H9 (cell line): ENCODE results near the gene PLPPR5. TPM values are rescaled to one million over a fixed set of nuclear protein-coding genes. Genes with fewer than 3 reads are reported as not detected.

Experiments
- DNase-seq: peaks from one replicate; pipeline ENCODE4 v3.0.0-alpha.2; 2017
- H2AFZ ChIP-seq: one replicate; pipeline ENCODE4 v1.6.1; 2013; ENCODE audit warnings: mild to moderate bottlenecking, low read length, control low read depth, moderate library complexity
- H2AK5ac ChIP-seq: 2 replicates; pipeline ENCODE4 v1.6.1; 2013; ENCODE audit warnings: low read length, control low read depth, mixed read lengths; ENCODE audit not compliant: insufficient read length
- H2BK120ac ChIP-seq: one replicate; pipeline ENCODE4 v1.6.1; 2013; ENCODE audit warnings: low read depth, mild to moderate bottlenecking, low read length, control low read depth, inconsistent platforms; ENCODE audit not compliant: poor library complexity, severe bottlenecking
- H2BK12ac ChIP-seq: 2 replicates; pipeline ENCODE4 v1.6.1; 2013; ENCODE audit warnings: low read length, control low read depth, mixed read lengths, low read depth; ENCODE audit not compliant: insufficient read length
- H2BK15ac ChIP-seq: 2 replicates; pipeline ENCODE4 v1.6.1; 2013; ENCODE audit warnings: low read depth, low read length, control low read depth
- H2BK20ac ChIP-seq: one replicate; pipeline ENCODE4 v1.6.1; 2013; ENCODE audit warnings: low read depth, mild to moderate bottlenecking, low read length, control low read depth, inconsistent platforms; ENCODE audit not compliant: poor library complexity, severe bottlenecking
- H2BK5ac ChIP-seq: 2 replicates; pipeline ENCODE4 v1.6.1; 2013; ENCODE audit warnings: low read length, control low read depth, mixed read lengths; ENCODE audit not compliant: insufficient read length
- H3K14ac ChIP-seq: 2 replicates; pipeline ENCODE4 v1.6.1; 2013; ENCODE audit warnings: low read length, control low read depth; ENCODE audit not compliant: insufficient read depth
- H3K18ac ChIP-seq: 2 replicates; pipeline ENCODE4 v1.6.1; 2013; ENCODE audit warnings: low read depth, mild to moderate bottlenecking, mixed read lengths, low read length, control low read depth; ENCODE audit not compliant: insufficient read length
- H3K23ac ChIP-seq: 2 replicates; pipeline ENCODE4 v1.6.1; 2013; ENCODE audit warnings: low read length, control low read depth, mixed read lengths, low read depth; ENCODE audit not compliant: insufficient read length
- H3K23me2 ChIP-seq: 2 replicates; pipeline ENCODE4 v1.6.1; 2013; ENCODE audit warnings: low read depth, mild to moderate bottlenecking, mixed read lengths, low read length, control low read depth; ENCODE audit not compliant: insufficient read length, poor library complexity, severe bottlenecking
- H3K27ac ChIP-seq: 2 replicates; pipeline ENCODE4 v1.5.1; 2013; ENCODE audit warnings: low read length, control low read depth, mixed read lengths, low read depth; ENCODE audit not compliant: insufficient read length
- H3K27me3 ChIP-seq: 2 replicates; pipeline ENCODE4 v1.6.1; 2013; ENCODE audit warnings: low read length, control low read depth, inconsistent platforms; ENCODE audit not compliant: insufficient read depth
- H3K4ac ChIP-seq: 2 replicates; pipeline ENCODE4 v1.6.1; 2013; ENCODE audit warnings: low read depth, mild to moderate bottlenecking, control low read depth, inconsistent platforms, low read length, moderate library complexity
- H3K4me1 ChIP-seq: 2 replicates; pipeline ENCODE4 v1.6.1; 2013; ENCODE audit warnings: low read length, control low read depth, inconsistent platforms; ENCODE audit not compliant: insufficient read depth
- H3K4me2 ChIP-seq: 2 replicates; pipeline ENCODE4 v1.6.1; 2013; ENCODE audit warnings: low read length, control low read depth, mixed read lengths; ENCODE audit not compliant: insufficient read length, insufficient read depth
- H3K56ac ChIP-seq: 2 replicates; pipeline ENCODE4 v1.6.1; 2013; ENCODE audit warnings: low read depth, mild to moderate bottlenecking, mixed read lengths, low read length, control low read depth; ENCODE audit not compliant: insufficient read length
- H3K79me1 ChIP-seq: 2 replicates; pipeline ENCODE4 v1.6.1; 2013; ENCODE audit warnings: low read depth, mild to moderate bottlenecking, moderate library complexity, low read length, control low read depth, inconsistent platforms; ENCODE audit not compliant: insufficient read depth, poor library complexity, severe bottlenecking
- H3K79me2 ChIP-seq: 2 replicates; pipeline ENCODE4 v1.6.1; 2013; ENCODE audit warnings: low read length, control low read depth, inconsistent platforms; ENCODE audit not compliant: insufficient read depth
- H3K9ac ChIP-seq: 2 replicates; pipeline ENCODE4 v1.6.1; 2013; ENCODE audit warnings: low read length, control low read depth, mixed read lengths; ENCODE audit not compliant: insufficient read length; ENCODE audit errors: extremely low read depth
- H3K9me3 ChIP-seq: one replicate; pipeline ENCODE4 v1.6.1; 2013; ENCODE audit warnings: low read depth, low read length, inconsistent platforms; ENCODE audit not compliant: control insufficient read depth
- H3T11ph ChIP-seq: one replicate; pipeline ENCODE4 v1.6.1; 2013; ENCODE audit warnings: mild to moderate bottlenecking, low read length, control low read depth, inconsistent platforms
- H4K20me1 ChIP-seq: one replicate; pipeline ENCODE4 v1.6.1; 2013; ENCODE audit not compliant: control insufficient read depth, insufficient read length, insufficient read depth
- H4K5ac ChIP-seq: 2 replicates; pipeline ENCODE4 v1.6.1; 2013; ENCODE audit warnings: low read depth, mild to moderate bottlenecking, mixed read lengths, low read length, control low read depth; ENCODE audit not compliant: insufficient read length
- H4K8ac ChIP-seq: replicated peaks from 2 replicates; pipeline ENCODE4 v1.6.1; 2013; ENCODE audit warnings: low read length, control low read depth, mixed read lengths, low read depth; ENCODE audit not compliant: insufficient read length
- H4K91ac ChIP-seq: 2 replicates; pipeline ENCODE4 v1.6.1; 2013; ENCODE audit warnings: low read depth, mild to moderate bottlenecking, moderate library complexity, mixed read lengths, low read length, control low read depth; ENCODE audit not compliant: insufficient read length
- H3K27ac Mint-ChIP-seq, 3 experiments: 2 replicates in 2 of 3; 3 replicates in 1 of 3; pipeline ENCODE4 v1.8.0; 2020 to 2021; ENCODE audit warnings: mixed read lengths in 3 of 3, mild to moderate bottlenecking in 1 of 3, moderate library complexity in 1 of 3
- H3K27me3 Mint-ChIP-seq: 2 replicates; pipeline ENCODE4 v1.8.0; 2021; ENCODE audit warnings: low read depth, mild to moderate bottlenecking, moderate library complexity, mixed read lengths
- H3K36me3 Mint-ChIP-seq, 3 experiments: 2 replicates in 2 of 3; 3 replicates in 1 of 3; pipeline ENCODE4 v1.8.0; 2020 to 2021; ENCODE audit warnings: low read depth in 3 of 3, mixed read lengths in 3 of 3; ENCODE audit not compliant: insufficient read depth in 1 of 3
- H3K4me1 Mint-ChIP-seq, 2 experiments: 2 replicates each; pipeline ENCODE4 v1.8.0; 2020; ENCODE audit warnings: mixed read lengths in 2 of 2
- H3K4me3 Mint-ChIP-seq, 2 experiments: 2 replicates in 1 of 2; 3 replicates in 1 of 2; pipeline ENCODE4 v1.8.0; 2020 to 2021; ENCODE audit warnings: mild to moderate bottlenecking in 2 of 2, mixed read lengths in 2 of 2, moderate library complexity in 1 of 2
- H3K9me3 Mint-ChIP-seq, 2 experiments: 2 replicates in 1 of 2; 3 replicates in 1 of 2; pipeline ENCODE4 v1.8.0; 2020; ENCODE audit warnings: mild to moderate bottlenecking in 2 of 2, mixed read lengths in 2 of 2, moderate library complexity in 1 of 2
- WGBS: extraction: QIAGEN DNeasy Blood & Tissue Kit; methylation state at CpG from one replicate; pipeline ENCODE4 v1.1.7; 2013; ENCODE audit warnings: missing lambda C conversion rate, low lambda C conversion rate, mixed read lengths; ENCODE audit not compliant: insufficient read length; ENCODE audit errors: extremely low coverage; 5-methylcytosine and 5-hydroxymethylcytosine counted together
- long read RNA-seq: library from polyadenylated mRNA; unstranded; transcript quantifications from one replicate; pipeline ENCODE4 v2.0.0, GENCODE V29; 2020
- total RNA-seq: library from RNA; stranded (reverse); gene quantifications from 2 replicates; pipeline ENCODE4 v1.2.1, GENCODE V29; 2021
- TF ChIP-seq, protein P1 (sequence below): fragments of 200-600 bp; sonication (generic); conservative IDR thresholded peaks from 3 replicates; pipeline ENCODE4 v1.8.0; 2021; ENCODE audit warnings: antibody characterized with exemption, mild to moderate bottlenecking

PLPPR5 gene
- total RNA-seq = 0.79 and 1.4 TPM in 2 replicates
- long read RNA-seq, partial matches to known transcripts = 0 of 2 reads
- long read RNA-seq, other reads (novel, unspliced or antisense) = 1 of 2 reads

GRCh38 chr1:99004861-99005442 lies at the start of gene PLPPR5:
TSS of gene PLPPR5 (minus strand) at chr1:99004861. CDS start at chr1:99004671, 190 bp downstream.
- Mint-ChIP-seq H3K4me1 (peaks cover 8 to 13% of the 10 kb centered on the region in 2 experiments), H3K9me3 (no peaks in the 10 kb centered on the region), H3K27me3 (peaks cover 50% of the 10 kb centered on the region), H3K4me3 (peak within 1 kb of the TSS; percentile 74 to 94), H3K36me3 (no peaks in the 10 kb centered on the region), H3K27ac (peak within 1 kb of the TSS in 1 of 3 experiments; percentile 89; a peak in 2 of 7 replicates)
- Histone ChIP-seq H3K9ac (peak within 1 kb of the TSS; percentile 31), H3K23me2 (peaks cover 13% of the 10 kb centered on the region), H3K56ac (no peak within 1 kb of the TSS), H2BK120ac (no peak within 1 kb of the TSS), H3K27ac (no peak within 1 kb of the TSS), H2BK20ac (no peak within 1 kb of the TSS), H3K18ac (no peak within 1 kb of the TSS), H3K14ac (peak within 1 kb of the TSS; percentile 79), H2AFZ (no peak within 1 kb of the TSS), H2BK15ac (no peak within 1 kb of the TSS), H2BK12ac (no peak within 1 kb of the TSS), H3K27me3 (no peaks in the 10 kb centered on the region), H3K4ac (no peak within 1 kb of the TSS), H4K91ac (no peak within 1 kb of the TSS), H3K4me1 (no peaks in the 10 kb centered on the region), H3K23ac (no peak within 1 kb of the TSS), H2AK5ac (no peak within 1 kb of the TSS), H4K20me1 (no peaks in the 10 kb centered on the region), H2BK5ac (no peak within 1 kb of the TSS), H3T11ph (no peak within 1 kb of the TSS), H4K8ac (no peak within 1 kb of the TSS), H4K5ac (no peak within 1 kb of the TSS), H3K9me3 (no peaks in the 10 kb centered on the region), H3K79me1 (no peaks in the 10 kb centered on the region), H3K79me2 (no peaks in the 10 kb centered on the region), H3K4me2 (peak within 1 kb of the TSS; percentile 61)
- TF ChIP-seq, protein P1, sequence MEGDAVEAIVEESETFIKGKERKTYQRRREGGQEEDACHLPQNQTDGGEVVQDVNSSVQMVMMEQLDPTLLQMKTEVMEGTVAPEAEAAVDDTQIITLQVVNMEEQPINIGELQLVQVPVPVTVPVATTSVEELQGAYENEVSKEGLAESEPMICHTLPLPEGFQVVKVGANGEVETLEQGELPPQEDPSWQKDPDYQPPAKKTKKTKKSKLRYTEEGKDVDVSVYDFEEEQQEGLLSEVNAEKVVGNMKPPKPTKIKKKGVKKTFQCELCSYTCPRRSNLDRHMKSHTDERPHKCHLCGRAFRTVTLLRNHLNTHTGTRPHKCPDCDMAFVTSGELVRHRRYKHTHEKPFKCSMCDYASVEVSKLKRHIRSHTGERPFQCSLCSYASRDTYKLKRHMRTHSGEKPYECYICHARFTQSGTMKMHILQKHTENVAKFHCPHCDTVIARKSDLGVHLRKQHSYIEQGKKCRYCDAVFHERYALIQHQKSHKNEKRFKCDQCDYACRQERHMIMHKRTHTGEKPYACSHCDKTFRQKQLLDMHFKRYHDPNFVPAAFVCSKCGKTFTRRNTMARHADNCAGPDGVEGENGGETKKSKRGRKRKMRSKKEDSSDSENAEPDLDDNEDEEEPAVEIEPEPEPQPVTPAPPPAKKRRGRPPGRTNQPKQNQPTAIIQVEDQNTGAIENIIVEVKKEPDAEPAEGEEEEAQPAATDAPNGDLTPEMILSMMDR = no peak; the same call in 2 of the 3 replicates
- DNase-seq = peak; percentile 61
- no CpG with 5 or more reads among the region's 56 CpGs for WGBS
